ENCODE data around the gene LDLRAD4.

The LDLRAD4 gene

GRCh38 chr18:13227910-13228309, 9.3 kb downstream of the LDLRAD4 start:
- no peak for DNase-seq (ENCODE audit: low read depth in 1 of 2, low spot score in 1 of 2)

GRCh38 chr18:13229001-13229671, 10.6 kb downstream of the LDLRAD4 start:
- no peak for DNase-seq (ENCODE audit: low read depth in 1 of 2, low spot score in 1 of 2)

- no peak for DNase-seq (ENCODE audit: low read depth in 1 of 2, low spot score in 1 of 2)
These were observed 12.6 kb downstream of the LDLRAD4 start for GRCh38 chr18:13231151-13231550.

GRCh38 chr18:13232086-13232917, 13.7 kb downstream of the LDLRAD4 start:
- no peak for DNase-seq (ENCODE audit: low read depth in 1 of 2, low spot score in 1 of 2)

GRCh38 chr18:13232971-13233786, 14.6 kb downstream of the LDLRAD4 start:
- DNase-seq (ENCODE audit: low read depth in 1 of 2, low spot score in 1 of 2), result no peak

GRCh38 chr18:13233787-13234783, 15.5 kb downstream of the LDLRAD4 start:
- DNase-seq (ENCODE audit: low read depth in 1 of 2, low spot score in 1 of 2), result no peak

- no peak for DNase-seq (ENCODE audit: low read depth in 1 of 2, low spot score in 1 of 2)
These were observed 16.9 kb downstream of the LDLRAD4 start for GRCh38 chr18:13235421-13235831.

- DNase-seq (ENCODE audit: low read depth in 1 of 2, low spot score in 1 of 2), result no peak
These were observed 17.4 kb downstream of the LDLRAD4 start for GRCh38 chr18:13235981-13236380.

GRCh38 chr18:13236411-13236810, 17.9 kb downstream of the LDLRAD4 start:
- DNase-seq (ENCODE audit: low read depth in 1 of 2, low spot score in 1 of 2), result no peak

- no peak for DNase-seq (ENCODE audit: low read depth in 1 of 2, low spot score in 1 of 2)
These were observed 18.5 kb downstream of the LDLRAD4 start for GRCh38 chr18:13237073-13237472.

- no peak for DNase-seq (ENCODE audit: low read depth in 1 of 2, low spot score in 1 of 2)
These were observed 19.1 kb downstream of the LDLRAD4 start for GRCh38 chr18:13237641-13238040.

GRCh38 chr18:13239171-13239956, 20.8 kb downstream of the LDLRAD4 start:
- no peak for DNase-seq (ENCODE audit: low read depth in 1 of 2, low spot score in 1 of 2)

GRCh38 chr18:13240060-13240725, 21.6 kb downstream of the LDLRAD4 start:
- no peak for DNase-seq (ENCODE audit: low read depth in 1 of 2, low spot score in 1 of 2)

- DNase-seq (ENCODE audit: low read depth in 1 of 2, low spot score in 1 of 2), result no peak
These were observed 22.7 kb downstream of the LDLRAD4 start for GRCh38 chr18:13241083-13241892.

GRCh38 chr18:13241893-13242175, 23.3 kb downstream of the LDLRAD4 start:
- no peak for DNase-seq (ENCODE audit: low read depth in 1 of 2, low spot score in 1 of 2)

- no peak for DNase-seq (ENCODE audit: low read depth in 1 of 2, low spot score in 1 of 2)
These were observed 24.2 kb downstream of the LDLRAD4 start for GRCh38 chr18:13242797-13243196.

- DNase-seq (ENCODE audit: low read depth in 1 of 2, low spot score in 1 of 2), result no peak
These were observed 24.8 kb downstream of the LDLRAD4 start for GRCh38 chr18:13243363-13243762.

- DNase-seq (ENCODE audit: low read depth in 1 of 2, low spot score in 1 of 2), result no peak
These were observed 25.6 kb downstream of the LDLRAD4 start for GRCh38 chr18:13244135-13244534.
